PC-9 (cell line): ENCODE data around the gene ITSN1.

ENCODE experiments used
- EZH2 ChIP-seq: fragments of 200-600 bp; sonication (generic); IDR thresholded peaks from 2 replicates; pipeline ENCODE4 v1.8.0; 2017; ENCODE audit warnings: antibody characterized with exemption, low read depth
- TF ChIP-seq, protein P1 (sequence below): fragments of 200-600 bp; sonication (generic); conservative IDR thresholded peaks from 2 replicates; pipeline ENCODE4 v1.6.1; 2017; ENCODE audit warnings: mixed run types, antibody characterized with exemption, mild to moderate bottlenecking, moderate library complexity

DNA sequence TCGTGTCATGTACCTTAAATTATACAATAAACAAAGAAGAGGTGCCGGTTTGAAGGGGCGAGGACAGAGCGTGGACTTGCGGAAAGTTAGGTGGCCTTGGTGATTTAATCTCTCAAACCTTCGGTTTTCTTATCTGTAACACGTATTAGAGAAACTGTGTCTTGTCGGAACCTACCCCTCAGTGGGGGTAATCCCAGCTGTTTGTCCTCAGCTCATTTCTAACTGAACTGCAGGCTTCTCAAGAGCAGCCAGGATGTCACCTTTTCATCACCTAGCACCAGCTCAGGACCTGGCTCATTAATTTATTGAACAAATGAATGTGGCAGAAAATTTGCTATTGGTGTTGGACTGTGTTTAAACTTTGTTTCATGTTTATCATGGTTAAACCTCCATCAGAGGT is 31.2 kb downstream of the ITSN1 start:
- TF ChIP-seq, protein P1, sequence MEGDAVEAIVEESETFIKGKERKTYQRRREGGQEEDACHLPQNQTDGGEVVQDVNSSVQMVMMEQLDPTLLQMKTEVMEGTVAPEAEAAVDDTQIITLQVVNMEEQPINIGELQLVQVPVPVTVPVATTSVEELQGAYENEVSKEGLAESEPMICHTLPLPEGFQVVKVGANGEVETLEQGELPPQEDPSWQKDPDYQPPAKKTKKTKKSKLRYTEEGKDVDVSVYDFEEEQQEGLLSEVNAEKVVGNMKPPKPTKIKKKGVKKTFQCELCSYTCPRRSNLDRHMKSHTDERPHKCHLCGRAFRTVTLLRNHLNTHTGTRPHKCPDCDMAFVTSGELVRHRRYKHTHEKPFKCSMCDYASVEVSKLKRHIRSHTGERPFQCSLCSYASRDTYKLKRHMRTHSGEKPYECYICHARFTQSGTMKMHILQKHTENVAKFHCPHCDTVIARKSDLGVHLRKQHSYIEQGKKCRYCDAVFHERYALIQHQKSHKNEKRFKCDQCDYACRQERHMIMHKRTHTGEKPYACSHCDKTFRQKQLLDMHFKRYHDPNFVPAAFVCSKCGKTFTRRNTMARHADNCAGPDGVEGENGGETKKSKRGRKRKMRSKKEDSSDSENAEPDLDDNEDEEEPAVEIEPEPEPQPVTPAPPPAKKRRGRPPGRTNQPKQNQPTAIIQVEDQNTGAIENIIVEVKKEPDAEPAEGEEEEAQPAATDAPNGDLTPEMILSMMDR: no peak
- TF ChIP-seq EZH2: no peak
